HG03196 (cell line): ENCODE data around the gene EIF4H.
"Not testable (repeated sequence)": the region's sequence is repeated elsewhere in the genome, so short reads cannot be mapped to it uniquely, and the experiment has no call there.

Source experiments
- ATAC-seq: cut with Tn5 transposase; IDR thresholded peaks from one replicate; pipeline ENCODE4 v1.9.1; 2021; ENCODE audit not compliant: unreplicated experiment

Gene EIF4H

DNA sequence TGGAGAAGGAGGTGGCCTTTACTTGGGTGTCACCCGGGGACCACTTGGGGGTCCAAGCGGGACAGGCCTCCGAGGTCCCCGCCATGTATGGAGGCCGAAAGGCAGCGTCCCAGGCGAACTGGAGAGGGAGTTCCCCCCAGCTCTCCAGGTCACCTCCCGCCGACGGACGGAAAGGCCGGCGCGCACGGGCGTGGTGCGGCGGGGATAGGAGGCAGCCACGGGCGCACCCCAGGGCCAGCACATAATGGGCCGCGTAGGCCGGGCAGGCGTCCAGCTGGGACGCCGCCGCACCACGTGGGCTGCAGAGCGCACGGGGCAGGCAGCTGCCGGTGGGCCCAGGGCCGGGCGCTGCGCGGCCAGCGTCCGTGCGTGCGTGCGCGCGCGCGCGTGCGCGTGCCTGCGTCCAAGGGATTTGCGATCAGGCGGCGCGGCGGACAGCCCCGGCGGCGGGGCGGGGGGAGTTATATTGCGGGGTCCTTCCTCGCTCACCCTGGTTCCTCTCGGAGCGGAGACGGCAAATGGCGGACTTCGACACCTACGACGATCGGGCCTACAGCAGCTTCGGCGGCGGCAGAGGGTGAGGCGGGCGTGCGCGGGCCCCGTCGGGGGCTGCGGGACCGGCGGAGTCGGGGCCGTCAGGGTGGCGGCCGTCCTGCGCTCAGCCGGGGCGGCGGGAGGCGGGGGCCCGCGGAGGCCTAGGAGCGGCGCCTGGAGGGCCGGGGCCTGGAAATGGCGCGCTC is at the start of gene EIF4H:
TSS of gene EIF4H (plus strand) at position 491 of the 740 bp plus-strand sequence. CDS start at position 519, 28 bp downstream.
- peak; percentile 83 for ATAC-seq

DNA sequence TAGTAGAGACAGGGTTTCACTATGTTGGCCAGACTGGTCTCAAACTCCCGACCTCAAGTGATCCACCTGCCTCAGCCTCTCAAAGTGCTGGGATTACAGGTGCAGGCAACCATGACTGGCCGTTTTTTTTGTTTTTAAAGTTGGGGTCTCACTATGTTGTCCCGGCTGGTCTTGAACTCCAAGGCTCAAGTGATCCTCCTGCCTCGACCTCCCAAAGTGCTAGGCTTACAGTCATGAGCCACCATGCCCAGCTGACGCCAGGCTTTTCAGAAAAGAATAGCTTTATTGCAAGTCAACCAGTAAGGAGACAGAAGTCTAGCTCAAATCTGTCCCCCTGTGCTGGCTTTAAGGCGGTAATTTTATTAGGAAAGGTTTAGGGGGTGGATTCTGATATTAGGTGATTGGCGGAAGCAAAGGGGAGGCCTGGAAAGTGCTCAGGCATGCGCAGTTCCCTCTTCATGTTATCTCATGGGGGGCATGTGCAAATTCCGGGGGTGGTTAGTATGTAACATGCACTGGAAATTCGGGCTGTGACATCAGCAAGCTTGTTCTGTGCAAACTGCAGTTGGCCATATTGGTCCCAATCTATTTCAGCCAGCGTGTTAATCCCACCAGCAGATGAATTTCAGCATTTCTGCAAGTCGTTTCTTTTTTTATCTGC is 47.8 kb upstream of the EIF4H start:
- no peak for ATAC-seq

DNA sequence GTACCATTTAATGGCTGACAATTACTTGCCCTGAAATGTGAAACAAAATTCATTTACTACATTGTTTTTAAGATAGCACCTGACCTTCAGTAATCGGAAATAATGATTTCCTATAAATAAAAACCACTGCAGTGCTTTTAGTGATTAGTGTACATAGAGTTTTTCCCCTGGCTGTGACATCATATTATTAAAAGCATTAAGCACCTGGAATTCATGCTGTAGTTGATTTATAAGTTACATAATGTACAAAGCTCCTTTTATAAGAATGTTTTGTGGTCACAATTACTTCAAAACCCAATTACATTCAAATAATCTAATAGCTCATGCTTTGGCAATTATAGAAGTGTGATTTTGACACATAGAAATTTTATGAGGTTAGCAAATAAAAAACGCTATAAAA is 44.3 kb upstream of the EIF4H start:
- no peak for ATAC-seq

DNA sequence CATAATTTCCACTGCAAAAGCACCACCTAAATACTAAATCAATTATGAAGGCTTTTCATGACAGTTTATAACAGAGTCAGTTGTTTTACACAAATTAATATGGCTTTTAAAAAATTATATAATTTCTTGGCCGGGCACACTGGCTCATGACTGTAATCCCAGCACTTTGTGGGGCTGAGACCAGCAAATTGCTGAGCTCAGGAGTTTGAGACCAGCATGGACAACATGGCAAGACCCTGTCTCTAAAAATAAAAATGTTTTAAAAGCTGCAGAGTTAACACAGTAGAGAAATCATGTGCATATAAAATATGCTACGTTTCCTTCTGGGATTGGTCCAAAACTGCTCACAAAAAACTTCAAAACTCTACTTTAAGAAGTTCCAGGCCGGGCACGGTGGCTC is 43.6 kb upstream of the EIF4H start:
- ATAC-seq, result no peak

DNA sequence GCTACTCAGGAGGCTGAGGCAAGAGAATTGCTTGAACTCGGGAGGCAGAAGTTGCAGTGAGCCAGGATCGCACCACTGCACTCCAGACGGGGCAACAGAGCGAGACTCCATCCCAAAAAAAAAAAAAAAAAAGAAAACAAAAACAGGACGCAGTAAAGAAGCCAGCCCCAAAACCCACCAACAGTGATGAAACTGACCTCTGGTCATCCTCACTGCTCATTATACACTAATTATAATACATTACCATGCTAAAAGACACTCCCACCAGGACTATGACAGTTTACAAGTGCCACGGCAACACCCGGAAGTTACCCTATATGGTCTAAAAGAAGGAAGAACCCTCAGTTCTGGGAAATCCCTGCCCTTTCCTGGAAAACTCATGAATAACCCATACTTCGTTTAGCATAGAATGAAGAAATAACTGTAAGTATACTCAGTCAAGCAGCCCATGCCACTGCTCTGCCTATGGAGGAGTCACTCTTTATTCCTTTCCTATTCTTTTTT is 40.0 kb upstream of the EIF4H start:
- no peak for ATAC-seq

DNA sequence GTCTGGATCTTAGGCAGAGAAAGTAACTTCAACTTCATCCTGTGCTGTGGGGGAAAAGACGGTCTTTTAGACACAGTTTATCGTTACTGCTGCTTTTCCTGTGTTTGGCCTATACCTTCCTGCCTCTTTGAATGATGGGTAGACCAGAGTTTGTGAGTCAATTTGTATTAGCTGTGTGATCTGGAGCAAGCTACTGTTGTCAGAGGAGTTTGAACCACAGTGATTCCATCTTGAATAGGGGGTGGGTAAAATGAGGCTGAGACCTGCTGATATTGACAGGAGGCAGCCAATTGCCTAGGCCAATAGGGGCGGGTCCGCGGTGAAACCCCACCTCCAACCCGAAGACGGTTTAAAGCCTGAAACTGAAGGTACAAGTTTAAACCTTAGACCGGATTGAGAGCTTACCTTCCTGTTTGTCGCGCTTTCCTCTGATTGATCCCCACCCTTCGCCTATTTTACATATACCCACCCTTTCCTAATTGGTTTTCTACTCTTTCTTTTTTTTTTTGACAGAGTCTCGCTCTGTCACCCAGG is 35.8 kb upstream of the EIF4H start:
- ATAC-seq, result no peak

DNA sequence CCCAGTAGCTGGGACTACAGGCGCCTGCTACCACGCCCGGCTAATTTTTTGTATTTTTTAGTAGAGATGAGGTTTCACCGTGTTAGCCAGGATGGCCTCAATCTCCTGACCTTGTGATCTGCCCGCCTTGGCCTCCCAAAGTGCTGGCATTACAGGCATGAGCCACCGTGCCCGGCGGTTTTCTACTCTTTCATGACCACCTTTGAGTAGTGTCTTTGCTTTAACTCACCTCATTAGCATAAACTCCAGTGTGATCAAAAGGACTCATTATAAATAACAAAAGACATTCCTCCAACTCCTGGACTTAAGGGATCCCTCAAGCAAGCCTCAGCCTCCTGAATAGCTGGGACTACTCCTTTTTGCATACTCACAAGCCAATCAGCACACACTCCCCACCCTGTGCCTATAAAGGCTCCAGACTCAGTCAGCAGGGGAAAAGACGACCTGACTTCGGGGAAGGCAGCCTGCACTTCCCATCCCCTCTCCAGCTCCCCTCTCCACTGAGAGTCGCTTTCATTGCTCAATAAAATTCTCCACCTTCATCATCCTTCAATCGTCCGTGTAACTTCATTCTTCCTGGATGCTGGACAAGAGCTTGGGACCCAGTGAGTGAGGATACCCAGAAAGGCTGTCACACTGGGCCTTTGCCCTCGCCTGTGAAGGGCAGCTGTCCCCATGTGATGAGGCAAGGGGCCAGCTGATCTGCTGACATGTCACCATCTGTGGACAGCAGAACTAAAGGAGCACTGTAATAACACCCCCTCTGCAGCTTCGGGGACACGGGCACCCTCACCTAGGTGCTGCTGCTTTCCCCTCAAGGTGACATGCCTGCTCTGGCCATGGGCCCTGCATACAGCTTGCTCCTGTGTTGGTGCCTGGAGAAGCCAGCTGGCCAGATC is 35.0 kb upstream of the EIF4H start:
- no peak for ATAC-seq

DNA sequence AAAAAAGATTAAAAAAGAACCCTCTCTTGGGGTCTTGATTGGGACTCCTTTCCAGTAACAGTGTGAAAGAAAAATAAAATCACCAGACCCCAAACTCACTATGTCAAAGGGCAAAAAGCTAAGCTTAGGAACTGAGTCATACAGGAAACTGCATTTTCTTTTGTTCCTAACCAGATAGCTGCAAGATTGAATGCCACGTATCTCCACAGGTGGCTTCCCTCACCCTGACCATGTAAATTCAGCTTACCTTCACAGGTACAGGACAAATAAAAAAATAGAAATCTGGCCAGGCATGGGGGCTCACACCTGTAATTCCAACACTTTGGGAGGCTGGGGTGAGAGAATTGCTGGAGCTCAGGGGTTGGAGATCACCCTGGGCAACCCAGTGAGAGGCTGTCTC is 32.5 kb upstream of the EIF4H start:
- no peak for ATAC-seq

DNA sequence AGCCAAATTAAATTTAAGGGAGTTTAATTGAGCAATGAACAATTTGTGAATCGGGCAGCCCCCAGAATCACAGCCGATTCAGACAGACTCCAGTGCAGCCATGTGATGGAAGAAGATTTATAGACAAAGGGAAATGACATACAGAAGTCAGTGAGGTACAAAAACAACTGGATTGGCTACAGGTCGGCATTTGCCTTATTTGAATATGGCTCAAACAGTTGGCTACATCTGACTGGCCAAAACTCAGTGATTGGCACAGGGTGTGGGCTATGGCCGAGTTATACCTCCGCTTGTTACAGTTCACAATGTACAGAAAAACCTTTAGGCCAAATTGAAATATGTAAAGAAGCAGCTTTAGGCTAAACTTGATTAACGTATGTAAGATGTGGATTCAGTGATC is 30.8 kb upstream of the EIF4H start:
- ATAC-seq, result no peak

DNA sequence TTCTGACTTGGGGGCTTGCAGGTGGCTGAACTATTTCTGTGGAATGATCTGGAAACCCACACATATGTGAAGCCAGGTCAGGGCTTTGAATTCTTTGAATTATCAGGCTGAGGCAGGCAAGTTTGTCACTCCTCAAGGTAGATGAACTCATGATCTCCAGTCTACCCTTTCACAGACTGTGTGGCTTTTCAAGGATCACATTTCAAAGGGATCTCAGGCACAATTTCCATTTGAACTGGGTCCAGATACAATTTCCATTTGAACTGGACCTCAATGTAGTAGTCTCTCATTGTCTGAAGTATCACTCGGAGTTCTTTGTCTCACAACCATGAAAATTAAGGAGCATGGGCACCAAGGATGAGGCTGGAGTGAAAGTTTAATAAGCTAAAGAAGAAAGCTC is 25.7 kb upstream of the EIF4H start:
- no peak for ATAC-seq

DNA sequence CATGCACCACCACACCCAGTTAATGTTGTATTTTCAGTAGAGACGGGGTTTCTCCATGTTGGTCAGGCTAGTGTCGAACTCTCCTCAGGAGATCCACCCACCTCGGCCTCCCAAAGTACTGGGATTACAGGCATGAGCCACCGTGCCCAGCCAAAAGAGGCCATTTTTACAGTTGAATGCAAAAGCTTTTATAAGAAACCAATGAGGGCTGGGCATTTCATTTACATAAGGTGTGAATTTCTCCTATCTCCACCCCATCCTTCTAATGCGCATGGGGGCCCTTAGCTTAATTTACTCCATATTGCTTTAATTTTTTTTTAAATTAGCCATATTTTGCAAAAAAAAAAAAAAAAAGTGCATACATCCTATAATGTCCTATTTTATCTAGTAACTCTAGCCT is 25.1 kb upstream of the EIF4H start:
- ATAC-seq, result no peak

DNA sequence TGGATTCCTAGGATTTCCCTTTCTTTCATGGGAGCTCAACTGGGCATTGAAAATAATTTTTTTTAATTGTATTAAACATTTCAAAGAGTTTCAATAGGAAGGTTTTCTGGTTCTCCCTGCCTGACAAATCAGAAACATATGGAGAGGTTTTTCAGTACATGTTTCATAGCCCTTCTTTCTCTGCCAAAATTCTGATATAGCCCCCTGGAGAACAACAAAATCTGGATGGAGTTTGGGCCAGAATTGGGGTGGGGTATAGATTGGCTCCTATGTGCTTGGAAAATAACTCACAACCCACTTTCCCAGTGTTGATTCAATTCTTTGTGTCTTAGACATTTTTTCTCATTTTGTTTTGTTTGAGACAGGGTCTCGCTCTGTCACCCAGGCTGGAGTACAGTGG is 24.6 kb upstream of the EIF4H start:
- ATAC-seq, result no peak

DNA sequence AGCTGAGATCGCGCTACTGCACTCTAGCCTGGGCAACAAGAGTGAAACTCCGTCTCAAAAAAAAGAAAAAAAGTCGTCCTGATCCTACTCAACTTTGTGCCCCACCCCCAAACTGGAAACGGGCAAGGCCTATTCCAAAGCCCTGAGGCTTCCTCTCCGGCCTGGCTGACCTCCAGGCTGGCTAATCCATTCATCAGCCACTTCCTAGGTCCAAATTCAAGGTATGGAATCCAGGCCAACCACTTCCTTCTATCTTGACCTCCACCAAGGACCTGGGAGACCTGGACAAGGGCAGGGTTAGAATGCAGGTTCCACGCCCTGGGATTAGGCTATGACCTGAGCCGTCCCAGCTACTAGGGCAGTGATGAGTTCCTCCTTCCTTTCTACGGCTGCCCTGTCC is 20.4 kb upstream of the EIF4H start:
- ATAC-seq, result no peak

DNA sequence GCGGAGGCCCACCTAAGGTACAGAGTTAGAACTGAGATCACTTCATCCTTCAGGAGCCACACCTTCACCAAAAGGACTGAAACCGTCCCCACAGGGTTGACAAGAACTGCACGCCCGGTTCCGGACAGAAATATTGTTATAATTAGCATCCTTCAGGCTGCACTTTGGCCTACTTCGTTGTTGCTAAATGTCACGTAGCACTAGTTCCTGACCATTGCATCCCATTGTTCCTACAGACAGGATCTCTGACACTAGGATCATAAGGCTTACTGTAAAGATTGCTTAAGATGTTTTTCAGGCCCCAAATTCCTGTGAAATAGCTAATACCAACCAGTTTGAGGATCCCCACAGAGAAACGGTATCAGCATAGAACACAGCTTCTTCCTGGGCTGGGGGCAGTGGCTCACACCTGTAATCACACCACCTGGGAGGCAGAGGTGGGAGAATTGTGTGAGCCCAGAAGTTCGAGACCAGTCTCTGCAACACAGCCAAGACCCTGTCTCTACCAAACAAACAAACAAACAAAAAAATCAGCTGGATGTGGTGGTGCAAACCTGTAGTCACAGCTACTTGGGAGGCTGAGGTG is 18.3 kb upstream of the EIF4H start:
- no peak for ATAC-seq

DNA sequence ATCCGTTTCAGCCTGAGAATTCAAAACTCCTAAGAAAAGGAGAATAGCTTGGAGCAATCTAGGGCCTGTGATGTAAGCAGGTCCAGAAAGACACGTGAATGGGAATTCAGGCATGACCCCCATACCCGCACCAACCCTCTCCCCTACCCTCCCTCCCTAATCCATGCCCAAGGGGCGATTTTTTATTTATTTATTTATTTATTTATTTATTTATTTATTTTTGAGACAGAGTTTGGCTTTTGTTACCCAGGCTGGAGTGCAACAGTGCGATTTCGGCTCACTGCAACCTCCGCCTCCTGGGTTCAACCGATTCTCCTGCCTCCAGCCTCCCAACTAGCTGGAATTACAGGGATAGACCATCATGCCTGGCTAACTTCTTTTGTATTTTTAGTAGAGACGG is 16.6 kb upstream of the EIF4H start:
- no peak for ATAC-seq

DNA sequence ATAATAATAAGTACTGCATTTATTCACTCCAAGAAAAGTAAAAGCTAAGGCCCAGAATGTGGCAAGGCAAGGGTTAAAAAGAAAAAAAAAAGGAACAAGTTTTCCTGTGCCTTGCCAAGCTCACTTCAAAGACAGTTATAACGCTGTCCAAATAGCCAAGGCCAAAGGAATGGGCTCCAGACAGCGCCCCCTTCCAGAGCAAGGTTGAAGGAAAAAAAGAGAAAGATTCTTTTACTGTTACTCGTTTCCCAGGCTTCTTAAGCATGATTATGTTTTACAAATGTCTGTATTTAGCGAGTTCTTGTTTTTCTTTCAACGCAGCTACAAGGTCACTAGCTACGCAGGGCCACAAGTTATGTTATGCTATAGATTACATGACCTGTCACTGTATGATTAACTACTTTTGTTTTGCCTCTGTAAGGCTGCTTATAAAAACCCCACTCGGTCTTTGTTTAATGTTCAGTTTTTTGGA is 9.1 kb upstream of the EIF4H start:
- ATAC-seq, result no peak

DNA sequence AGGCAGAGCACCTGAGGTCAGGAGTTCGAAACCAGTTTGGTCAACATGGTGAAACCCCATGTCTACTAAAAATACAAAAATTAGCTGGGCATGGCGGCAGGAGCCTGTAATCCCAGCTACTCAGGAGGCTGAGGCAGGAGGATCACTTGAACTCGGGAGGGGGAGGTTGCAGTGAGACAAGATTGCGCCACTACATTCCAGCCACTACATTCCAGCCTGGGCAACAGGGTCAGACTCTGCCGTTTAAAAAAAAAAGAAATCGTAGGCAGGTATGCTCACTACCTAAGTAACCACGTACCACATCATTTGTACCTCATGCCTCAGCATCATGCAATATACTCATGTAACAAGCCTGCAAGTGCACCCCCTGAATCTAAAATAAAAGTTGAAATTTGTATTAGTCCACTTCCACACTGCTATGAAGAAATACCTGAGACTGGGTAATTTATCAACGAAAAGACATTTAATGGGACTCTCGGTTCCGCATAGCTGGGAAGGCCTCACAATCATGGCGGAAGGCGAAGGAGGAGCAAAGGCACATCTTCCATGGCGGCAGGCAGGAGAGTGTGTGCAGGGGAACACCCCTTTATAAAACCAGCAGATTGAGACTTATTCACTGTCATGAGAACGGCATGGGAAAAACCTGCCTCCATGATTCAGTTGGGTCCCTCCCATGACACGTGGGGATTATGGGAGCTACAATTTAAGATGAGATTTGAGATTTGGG is 8.1 kb upstream of the EIF4H start:
- no peak for ATAC-seq

DNA sequence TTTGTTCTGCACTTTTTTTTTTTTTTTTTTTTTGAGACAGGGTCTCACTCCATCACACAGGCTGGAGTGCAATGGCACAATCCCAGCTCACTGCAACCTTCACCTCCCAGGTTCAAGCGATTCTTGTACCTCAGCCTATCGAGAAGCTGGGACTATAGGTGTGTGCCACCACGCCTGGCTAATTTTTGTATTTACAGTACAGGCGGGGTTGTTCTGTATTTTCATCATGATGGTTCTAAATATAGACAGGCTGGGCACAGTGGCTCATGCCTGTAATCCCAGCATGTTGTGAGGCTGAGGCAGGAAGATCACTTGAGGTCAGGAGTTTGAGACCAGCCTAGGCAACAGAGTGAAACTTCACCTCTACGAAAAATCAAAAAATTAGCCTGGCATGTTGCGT is 6.8 kb upstream of the EIF4H start:
- not testable (repeated sequence) for ATAC-seq

DNA sequence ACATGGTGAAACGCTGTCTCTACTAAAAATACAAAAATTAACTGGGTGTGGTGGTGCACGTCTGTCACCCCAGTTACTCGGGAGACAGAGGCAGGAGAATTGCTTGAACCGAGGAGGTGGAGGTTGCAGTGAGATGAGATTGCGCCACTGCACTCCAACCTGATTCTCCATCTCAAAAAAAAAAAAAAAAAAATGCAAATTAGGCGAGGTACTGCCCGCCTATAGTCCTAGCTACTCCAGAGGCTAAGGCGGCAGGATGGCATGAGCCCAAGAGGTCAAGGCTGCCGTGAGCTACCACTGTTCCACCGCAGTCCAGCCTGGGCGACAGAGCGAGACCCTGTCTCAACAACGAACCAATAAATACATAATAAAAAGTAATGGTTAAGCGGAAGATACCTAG is 1.1 kb upstream of the EIF4H start:
- ATAC-seq, result no peak

DNA sequence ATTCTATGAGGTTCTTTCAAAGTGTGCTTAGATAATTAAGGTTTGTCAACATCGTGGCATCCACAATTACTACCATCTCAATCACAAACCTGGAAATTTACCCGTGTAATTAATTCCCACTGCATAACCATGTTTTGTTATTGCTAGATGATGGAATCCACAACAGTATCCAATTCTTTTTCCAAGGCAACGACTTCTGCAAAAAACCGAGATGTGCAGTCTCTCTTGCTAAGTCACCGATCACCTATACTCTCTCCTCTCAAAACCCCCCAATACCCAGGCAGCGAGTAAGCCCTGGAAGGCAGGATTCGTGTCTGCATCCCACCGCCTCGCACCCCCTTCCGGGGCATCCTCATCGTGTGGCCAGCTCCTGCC is 678 bp upstream of the EIF4H start:
- no peak for ATAC-seq
